HEK293 (cell line): ENCODE data around the gene TMEM158.

Experiments
- ZFP69B ChIP-seq: fragments of 450-650 bp; formaldehyde crosslinking; IDR thresholded peaks from 2 replicates; pipeline ENCODE4 v1.5.1; 2016; ENCODE audit warnings: missing biosample characterization, missing genetic modification characterization
- ZNF132 ChIP-seq: fragments of 450-650 bp; formaldehyde crosslinking; IDR thresholded peaks from 2 replicates; pipeline ENCODE4 v1.5.1; 2017; ENCODE audit warnings: missing biosample characterization, missing genetic modification characterization, borderline replicate concordance
- ZNF266 ChIP-seq: fragments of 450-650 bp; formaldehyde crosslinking; IDR thresholded peaks from 2 replicates; pipeline ENCODE4 v1.5.1; 2016; ENCODE audit warnings: missing biosample characterization, missing genetic modification characterization, low read depth
- ZNF302 ChIP-seq: fragments of 450-650 bp; formaldehyde crosslinking; IDR thresholded peaks from 2 replicates; pipeline ENCODE4 v1.5.1; 2016; ENCODE audit warnings: missing biosample characterization, missing genetic modification characterization, low read depth
- ZNF37A ChIP-seq: fragments of 450-650 bp; IDR thresholded peaks from 2 replicates; pipeline ENCODE4 v1.5.1; 2018; ENCODE audit warnings: missing biosample characterization, missing genetic modification characterization
- ZNF404 ChIP-seq: fragments of 450-650 bp; formaldehyde crosslinking; IDR thresholded peaks from 2 replicates; pipeline ENCODE4 v1.5.1; 2017; ENCODE audit warnings: missing biosample characterization, missing genetic modification characterization
- ZNF529 ChIP-seq: fragments of 450-650 bp; formaldehyde crosslinking; IDR thresholded peaks from 2 replicates; pipeline ENCODE4 v1.5.1; 2017; ENCODE audit warnings: missing genetic modification characterization, missing biosample characterization; ENCODE audit not compliant: insufficient replicate concordance
- ZNF585B ChIP-seq: fragments of 450-650 bp; formaldehyde crosslinking; IDR thresholded peaks from 2 replicates; pipeline ENCODE4 v1.5.1; 2016; ENCODE audit warnings: missing biosample characterization, missing genetic modification characterization
- ZNF654 ChIP-seq: fragments of 450-650 bp; formaldehyde crosslinking; IDR thresholded peaks from 2 replicates; pipeline ENCODE4 v1.5.1; 2016; ENCODE audit warnings: low read depth, missing biosample characterization, missing genetic modification characterization
- ZNF768 ChIP-seq: fragments of 450-650 bp; formaldehyde crosslinking; IDR thresholded peaks from 2 replicates; pipeline ENCODE4 v1.5.1; 2018; ENCODE audit warnings: missing biosample characterization, mild to moderate bottlenecking, missing genetic modification characterization
- TF ChIP-seq, protein P1 (sequence below): fragments of 450-650 bp; formaldehyde crosslinking; IDR thresholded peaks from 2 replicates; pipeline ENCODE4 v1.5.1; 2016; ENCODE audit warnings: missing biosample characterization, missing genetic modification characterization
- TF ChIP-seq, protein P2 (sequence below): fragments of 450-650 bp; formaldehyde crosslinking; optimal IDR thresholded peaks from 2 replicates; pipeline ENCODE3; 2016; ENCODE audit warnings: missing biosample characterization, mild to moderate bottlenecking, missing genetic modification characterization
- TF ChIP-seq, protein P3 (sequence below): fragments of 450-650 bp; formaldehyde crosslinking; IDR thresholded peaks from 2 replicates; pipeline ENCODE4 v1.5.1; 2016; ENCODE audit warnings: missing biosample characterization, missing genetic modification characterization, borderline replicate concordance

Gene TMEM158

GRCh38 chr3:45176912-45177311 lies 49.2 kb downstream of the TMEM158 start (continued):
- no peak for TF ChIP-seq ZNF768 (tag by site-specific recombination)
- no peak for TF ChIP-seq ZNF529
- no peak for TF ChIP-seq ZNF585B (tag by site-specific recombination)
- TF ChIP-seq, protein P1, sequence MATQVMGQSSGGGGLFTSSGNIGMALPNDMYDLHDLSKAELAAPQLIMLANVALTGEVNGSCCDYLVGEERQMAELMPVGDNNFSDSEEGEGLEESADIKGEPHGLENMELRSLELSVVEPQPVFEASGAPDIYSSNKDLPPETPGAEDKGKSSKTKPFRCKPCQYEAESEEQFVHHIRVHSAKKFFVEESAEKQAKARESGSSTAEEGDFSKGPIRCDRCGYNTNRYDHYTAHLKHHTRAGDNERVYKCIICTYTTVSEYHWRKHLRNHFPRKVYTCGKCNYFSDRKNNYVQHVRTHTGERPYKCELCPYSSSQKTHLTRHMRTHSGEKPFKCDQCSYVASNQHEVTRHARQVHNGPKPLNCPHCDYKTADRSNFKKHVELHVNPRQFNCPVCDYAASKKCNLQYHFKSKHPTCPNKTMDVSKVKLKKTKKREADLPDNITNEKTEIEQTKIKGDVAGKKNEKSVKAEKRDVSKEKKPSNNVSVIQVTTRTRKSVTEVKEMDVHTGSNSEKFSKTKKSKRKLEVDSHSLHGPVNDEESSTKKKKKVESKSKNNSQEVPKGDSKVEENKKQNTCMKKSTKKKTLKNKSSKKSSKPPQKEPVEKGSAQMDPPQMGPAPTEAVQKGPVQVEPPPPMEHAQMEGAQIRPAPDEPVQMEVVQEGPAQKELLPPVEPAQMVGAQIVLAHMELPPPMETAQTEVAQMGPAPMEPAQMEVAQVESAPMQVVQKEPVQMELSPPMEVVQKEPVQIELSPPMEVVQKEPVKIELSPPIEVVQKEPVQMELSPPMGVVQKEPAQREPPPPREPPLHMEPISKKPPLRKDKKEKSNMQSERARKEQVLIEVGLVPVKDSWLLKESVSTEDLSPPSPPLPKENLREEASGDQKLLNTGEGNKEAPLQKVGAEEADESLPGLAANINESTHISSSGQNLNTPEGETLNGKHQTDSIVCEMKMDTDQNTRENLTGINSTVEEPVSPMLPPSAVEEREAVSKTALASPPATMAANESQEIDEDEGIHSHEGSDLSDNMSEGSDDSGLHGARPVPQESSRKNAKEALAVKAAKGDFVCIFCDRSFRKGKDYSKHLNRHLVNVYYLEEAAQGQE (tag by site-specific recombination) = no peak
- TF ChIP-seq, protein P2, sequence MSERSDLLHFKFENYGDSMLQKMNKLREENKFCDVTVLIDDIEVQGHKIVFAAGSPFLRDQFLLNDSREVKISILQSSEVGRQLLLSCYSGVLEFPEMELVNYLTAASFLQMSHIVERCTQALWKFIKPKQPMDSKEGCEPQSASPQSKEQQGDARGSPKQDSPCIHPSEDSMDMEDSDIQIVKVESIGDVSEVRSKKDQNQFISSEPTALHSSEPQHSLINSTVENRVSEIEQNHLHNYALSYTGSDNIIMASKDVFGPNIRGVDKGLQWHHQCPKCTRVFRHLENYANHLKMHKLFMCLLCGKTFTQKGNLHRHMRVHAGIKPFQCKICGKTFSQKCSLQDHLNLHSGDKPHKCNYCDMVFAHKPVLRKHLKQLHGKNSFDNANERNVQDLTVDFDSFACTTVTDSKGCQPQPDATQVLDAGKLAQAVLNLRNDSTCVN (tag by site-specific recombination) = no peak
- TF ChIP-seq ZNF404 (tag by site-specific recombination) = no peak
- TF ChIP-seq ZNF37A (tag by site-specific recombination) = no peak
- no peak for TF ChIP-seq ZFP69B (tag by site-specific recombination)
- TF ChIP-seq ZNF654 (tag by site-specific recombination) = no peak
- TF ChIP-seq, protein P3, sequence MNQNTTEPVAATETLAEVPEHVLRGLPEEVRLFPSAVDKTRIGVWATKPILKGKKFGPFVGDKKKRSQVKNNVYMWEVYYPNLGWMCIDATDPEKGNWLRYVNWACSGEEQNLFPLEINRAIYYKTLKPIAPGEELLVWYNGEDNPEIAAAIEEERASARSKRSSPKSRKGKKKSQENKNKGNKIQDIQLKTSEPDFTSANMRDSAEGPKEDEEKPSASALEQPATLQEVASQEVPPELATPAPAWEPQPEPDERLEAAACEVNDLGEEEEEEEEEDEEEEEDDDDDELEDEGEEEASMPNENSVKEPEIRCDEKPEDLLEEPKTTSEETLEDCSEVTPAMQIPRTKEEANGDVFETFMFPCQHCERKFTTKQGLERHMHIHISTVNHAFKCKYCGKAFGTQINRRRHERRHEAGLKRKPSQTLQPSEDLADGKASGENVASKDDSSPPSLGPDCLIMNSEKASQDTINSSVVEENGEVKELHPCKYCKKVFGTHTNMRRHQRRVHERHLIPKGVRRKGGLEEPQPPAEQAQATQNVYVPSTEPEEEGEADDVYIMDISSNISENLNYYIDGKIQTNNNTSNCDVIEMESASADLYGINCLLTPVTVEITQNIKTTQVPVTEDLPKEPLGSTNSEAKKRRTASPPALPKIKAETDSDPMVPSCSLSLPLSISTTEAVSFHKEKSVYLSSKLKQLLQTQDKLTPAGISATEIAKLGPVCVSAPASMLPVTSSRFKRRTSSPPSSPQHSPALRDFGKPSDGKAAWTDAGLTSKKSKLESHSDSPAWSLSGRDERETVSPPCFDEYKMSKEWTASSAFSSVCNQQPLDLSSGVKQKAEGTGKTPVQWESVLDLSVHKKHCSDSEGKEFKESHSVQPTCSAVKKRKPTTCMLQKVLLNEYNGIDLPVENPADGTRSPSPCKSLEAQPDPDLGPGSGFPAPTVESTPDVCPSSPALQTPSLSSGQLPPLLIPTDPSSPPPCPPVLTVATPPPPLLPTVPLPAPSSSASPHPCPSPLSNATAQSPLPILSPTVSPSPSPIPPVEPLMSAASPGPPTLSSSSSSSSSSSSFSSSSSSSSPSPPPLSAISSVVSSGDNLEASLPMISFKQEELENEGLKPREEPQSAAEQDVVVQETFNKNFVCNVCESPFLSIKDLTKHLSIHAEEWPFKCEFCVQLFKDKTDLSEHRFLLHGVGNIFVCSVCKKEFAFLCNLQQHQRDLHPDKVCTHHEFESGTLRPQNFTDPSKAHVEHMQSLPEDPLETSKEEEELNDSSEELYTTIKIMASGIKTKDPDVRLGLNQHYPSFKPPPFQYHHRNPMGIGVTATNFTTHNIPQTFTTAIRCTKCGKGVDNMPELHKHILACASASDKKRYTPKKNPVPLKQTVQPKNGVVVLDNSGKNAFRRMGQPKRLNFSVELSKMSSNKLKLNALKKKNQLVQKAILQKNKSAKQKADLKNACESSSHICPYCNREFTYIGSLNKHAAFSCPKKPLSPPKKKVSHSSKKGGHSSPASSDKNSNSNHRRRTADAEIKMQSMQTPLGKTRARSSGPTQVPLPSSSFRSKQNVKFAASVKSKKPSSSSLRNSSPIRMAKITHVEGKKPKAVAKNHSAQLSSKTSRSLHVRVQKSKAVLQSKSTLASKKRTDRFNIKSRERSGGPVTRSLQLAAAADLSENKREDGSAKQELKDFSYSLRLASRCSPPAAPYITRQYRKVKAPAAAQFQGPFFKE (tag by site-specific recombination) = no peak
- TF ChIP-seq ZNF266 (tag by site-specific recombination) = no peak
- TF ChIP-seq ZNF132 = no peak
- TF ChIP-seq ZNF302 = no peak
